Uterus (tissue), 2 donors: Measurements from ENCODE around the gene KRT6A.

Experiments
- POLR2A ChIP-seq, 2 donors: fragments of 450-650 bp; IDR thresholded peaks; one replicate each; pipeline ENCODE4 v1.6.1; 2016; ENCODE audit warnings: antibody characterized with exemption in 2 of 2, mild to moderate bottlenecking in 1 of 2, moderate library complexity in 1 of 2
- TF ChIP-seq, protein P1 (sequence below), 4 experiments: fragments of 200-600 bp in 2 of 4; fragments of 450-650 bp in 2 of 4; sonication (generic) in 2 of 4; IDR thresholded peaks; one replicate each; pipeline ENCODE4 v1.5.1; 2016 to 2019; ENCODE audit warnings: antibody characterized with exemption in 4 of 4, mild to moderate bottlenecking in 2 of 4, moderate library complexity in 1 of 4

DNA sequence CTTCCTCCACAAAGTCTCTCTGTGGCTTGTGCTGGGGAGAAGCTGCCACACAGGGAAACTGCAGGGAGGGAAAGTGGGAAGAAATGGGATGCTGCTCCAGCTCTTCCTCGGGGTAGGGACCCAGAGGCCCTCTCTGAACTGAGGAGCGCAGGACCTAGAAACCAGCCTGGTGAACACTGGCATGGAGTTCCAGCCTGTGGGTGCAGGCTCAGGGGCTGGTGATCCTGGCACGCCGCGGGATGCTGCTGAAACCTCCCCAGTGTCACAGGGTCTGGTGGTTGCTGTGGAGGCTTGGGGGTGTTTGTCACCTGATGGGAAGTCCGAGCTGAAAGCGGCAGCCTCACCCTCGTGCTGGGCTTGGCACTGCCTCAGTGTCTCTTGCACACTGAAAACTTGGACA lies 53.6 kb downstream of the KRT6A start:
- TF ChIP-seq, protein P1, sequence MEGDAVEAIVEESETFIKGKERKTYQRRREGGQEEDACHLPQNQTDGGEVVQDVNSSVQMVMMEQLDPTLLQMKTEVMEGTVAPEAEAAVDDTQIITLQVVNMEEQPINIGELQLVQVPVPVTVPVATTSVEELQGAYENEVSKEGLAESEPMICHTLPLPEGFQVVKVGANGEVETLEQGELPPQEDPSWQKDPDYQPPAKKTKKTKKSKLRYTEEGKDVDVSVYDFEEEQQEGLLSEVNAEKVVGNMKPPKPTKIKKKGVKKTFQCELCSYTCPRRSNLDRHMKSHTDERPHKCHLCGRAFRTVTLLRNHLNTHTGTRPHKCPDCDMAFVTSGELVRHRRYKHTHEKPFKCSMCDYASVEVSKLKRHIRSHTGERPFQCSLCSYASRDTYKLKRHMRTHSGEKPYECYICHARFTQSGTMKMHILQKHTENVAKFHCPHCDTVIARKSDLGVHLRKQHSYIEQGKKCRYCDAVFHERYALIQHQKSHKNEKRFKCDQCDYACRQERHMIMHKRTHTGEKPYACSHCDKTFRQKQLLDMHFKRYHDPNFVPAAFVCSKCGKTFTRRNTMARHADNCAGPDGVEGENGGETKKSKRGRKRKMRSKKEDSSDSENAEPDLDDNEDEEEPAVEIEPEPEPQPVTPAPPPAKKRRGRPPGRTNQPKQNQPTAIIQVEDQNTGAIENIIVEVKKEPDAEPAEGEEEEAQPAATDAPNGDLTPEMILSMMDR (IDR thresholded peaks at IDR 0.05): no peak
- no peak for TF ChIP-seq POLR2A (IDR thresholded peaks at IDR 0.05)
